Adipocyte (in vitro differentiated cells): ENCODE measurements around the gene ARHGAP10.
"Not testable (repeated sequence)": the region's sequence is repeated elsewhere in the genome, so short reads cannot be mapped to it uniquely, and the experiment has no call there.

Experiments
- DNase-seq: peaks from one replicate; pipeline ENCODE4 v3.0.0-alpha.2; 2015; ENCODE audit warnings: low read depth
- H3K27me3 ChIP-seq: replicated peaks from 2 replicates; pipeline ENCODE4 v1.7.0; 2013; ENCODE audit warnings: mild to moderate bottlenecking, low read length, moderate library complexity; ENCODE audit not compliant: control insufficient read depth, insufficient read depth
- H3K36me3 ChIP-seq: 2 replicates; pipeline ENCODE4 v1.7.0; 2013; ENCODE audit warnings: low read length, mild to moderate bottlenecking, moderate library complexity; ENCODE audit not compliant: control insufficient read depth, insufficient read depth, severe bottlenecking
- H3K4me1 ChIP-seq: 2 replicates; pipeline ENCODE4 v1.7.0; 2013; ENCODE audit warnings: mild to moderate bottlenecking, low read length, moderate library complexity; ENCODE audit not compliant: control insufficient read depth, insufficient read depth
- H3K4me3 ChIP-seq: 2 replicates; pipeline ENCODE4 v1.7.0; 2013; ENCODE audit warnings: mild to moderate bottlenecking, low read length, moderate library complexity
- H3K9ac ChIP-seq: 2 replicates; pipeline ENCODE4 v1.7.0; 2013; ENCODE audit warnings: mild to moderate bottlenecking, low read length, moderate library complexity
- H3K9me3 ChIP-seq: 2 replicates; pipeline ENCODE4 v1.7.0; 2013; ENCODE audit warnings: mild to moderate bottlenecking, low read length, moderate library complexity; ENCODE audit not compliant: control insufficient read depth

Gene ARHGAP10

DNA sequence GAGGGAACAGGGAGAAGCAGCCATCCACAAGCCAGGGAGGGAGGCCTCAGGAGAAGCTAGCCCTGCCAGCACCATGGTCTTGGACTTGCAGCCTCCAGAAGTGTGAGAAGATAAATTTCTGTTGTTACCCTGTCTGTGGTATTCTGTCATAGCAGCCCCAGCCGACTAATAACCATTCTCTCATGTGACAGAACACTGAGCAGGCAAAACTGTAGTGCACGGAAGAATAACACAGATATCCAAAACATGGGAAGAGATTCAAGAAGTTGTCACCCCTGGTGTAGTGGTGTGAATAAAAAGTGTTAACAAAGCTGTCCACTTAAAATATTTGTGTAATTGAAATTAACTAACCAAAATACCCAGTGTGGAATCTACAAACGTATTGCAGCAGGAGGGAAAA lies 265.0 kb downstream of the ARHGAP10 start:
- Histone ChIP-seq H3K4me1 (no peaks in the 10 kb centered on the region), H3K27me3 (no peaks in the 10 kb centered on the region)

DNA sequence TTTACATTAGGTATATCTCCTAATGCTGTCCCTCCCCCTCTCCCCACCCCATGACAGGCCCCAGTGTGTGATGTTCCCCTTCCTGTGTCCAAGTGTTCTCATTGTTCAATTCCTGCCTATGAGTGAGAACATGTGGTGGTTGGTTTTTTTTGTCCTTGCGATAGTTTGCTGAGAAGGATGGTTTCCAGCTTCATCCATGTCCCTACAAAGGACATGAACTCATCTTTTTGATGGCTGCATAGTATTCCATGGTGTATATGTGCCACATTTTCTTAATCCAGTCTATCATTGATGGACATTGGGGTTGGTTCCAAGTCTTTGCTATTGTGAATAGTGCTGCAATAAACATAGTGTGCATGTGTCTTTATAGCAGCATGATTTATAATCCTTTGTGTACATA lies 268.1 kb downstream of the ARHGAP10 start:
- H3K4me1 ChIP-seq = peaks cover 11% of the 10 kb centered on the region
- not testable (repeated sequence) for H3K4me3 ChIP-seq, DNase-seq, H3K27me3 ChIP-seq, H3K9me3 ChIP-seq, H3K9ac ChIP-seq, H3K36me3 ChIP-seq

More for the DNA sequence above, 265.0 kb downstream of the ARHGAP10 start:
- no peak for DNase-seq
- Histone ChIP-seq H3K4me3 (no peak overlapping the region), H3K9ac (no peak overlapping the region), H3K9me3 (no peaks in the 10 kb centered on the region), H3K36me3 (peaks cover 3% of the 10 kb centered on the region)

DNA sequence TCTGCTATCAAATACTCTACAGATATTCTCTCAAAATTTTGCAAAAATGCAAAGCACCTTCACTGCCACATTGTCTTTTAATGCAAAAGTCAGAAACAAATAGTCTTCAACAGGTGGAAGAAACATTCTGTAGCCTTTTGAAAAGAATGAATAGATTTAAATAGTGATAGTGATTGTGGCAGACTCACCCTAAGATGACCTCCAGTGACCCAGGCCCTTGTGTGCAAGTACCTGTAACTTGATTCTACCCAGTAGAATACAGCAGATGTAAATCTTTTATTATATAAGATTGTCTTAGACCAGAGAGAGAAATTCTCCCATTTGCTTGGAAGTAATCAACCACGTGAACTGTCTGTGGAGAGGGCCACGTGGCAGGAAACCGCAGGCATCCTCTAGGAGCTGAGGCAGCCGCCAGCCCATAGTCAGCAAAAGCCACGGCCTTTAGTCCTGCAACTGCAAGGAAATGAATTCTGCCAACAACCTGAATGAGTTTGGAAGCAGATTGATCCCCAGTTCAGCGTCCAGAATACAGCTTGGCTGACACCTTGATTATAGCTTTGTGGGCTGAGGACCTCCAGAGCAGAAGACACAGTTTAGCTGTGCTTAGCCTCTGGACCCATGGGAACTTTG lies 272.5 kb downstream of the ARHGAP10 start:
- H3K9me3 ChIP-seq = no peaks in the 10 kb centered on the region
- DNase-seq = no peak
- no peak overlapping the region for H3K4me3 ChIP-seq
- no peaks in the 10 kb centered on the region for H3K36me3 ChIP-seq
- H3K9ac ChIP-seq = no peak overlapping the region
- H3K27me3 ChIP-seq = no peaks in the 10 kb centered on the region
- H3K4me1 ChIP-seq = peaks cover 25% of the 10 kb centered on the region

DNA sequence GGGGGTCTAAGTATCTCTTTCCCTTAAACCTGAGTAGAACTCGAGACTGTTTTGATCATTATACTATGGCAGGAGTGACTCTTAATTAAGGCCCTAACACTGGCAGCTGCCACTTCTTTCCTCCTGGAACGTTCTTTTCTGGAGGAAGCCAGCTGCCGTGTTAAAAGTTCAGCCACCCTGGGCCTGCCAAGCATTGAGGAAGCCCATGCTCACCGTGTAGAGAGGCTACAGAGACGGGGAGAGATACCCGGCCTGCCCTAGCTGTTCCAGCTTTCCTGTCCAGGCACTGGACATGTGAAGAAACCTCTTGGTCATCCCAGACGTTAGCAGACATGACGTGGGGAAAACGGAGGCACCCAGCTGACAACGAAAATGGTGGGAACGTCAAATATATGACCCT lies 274.1 kb downstream of the ARHGAP10 start:
- DNase-seq = no peak
- Histone ChIP-seq H3K27me3 (no peaks in the 10 kb centered on the region), H3K4me3 (no peak overlapping the region)

DNA sequence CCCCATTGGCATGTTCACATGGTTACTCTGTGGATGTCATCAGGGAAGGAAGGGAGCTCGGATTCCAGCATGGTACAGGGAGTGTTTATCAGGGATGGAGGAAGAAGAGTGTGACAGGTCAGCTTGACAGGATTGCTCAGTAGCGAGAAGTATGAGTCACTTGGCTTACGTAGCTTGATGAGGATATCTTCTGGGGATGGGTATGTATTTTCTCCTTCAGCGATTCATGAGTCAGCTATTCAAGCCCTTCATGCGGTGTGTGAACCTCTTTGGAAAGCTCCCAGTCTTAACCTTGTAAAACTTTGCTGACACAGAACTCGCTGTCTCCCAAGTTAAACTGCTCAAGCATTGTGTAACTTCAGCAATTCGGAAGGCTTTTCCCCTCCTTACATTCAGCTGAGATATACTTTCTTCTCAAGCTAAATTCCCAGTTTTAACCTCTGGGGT lies 275.4 kb downstream of the ARHGAP10 start:
- H3K36me3 ChIP-seq = no peaks in the 10 kb centered on the region
- H3K9ac ChIP-seq = no peak overlapping the region
- H3K4me3 ChIP-seq = no peak overlapping the region
- H3K4me1 ChIP-seq = peaks cover 25% of the 10 kb centered on the region
- H3K27me3 ChIP-seq = no peaks in the 10 kb centered on the region
- peak; percentile 77 for DNase-seq
- H3K9me3 ChIP-seq = no peaks in the 10 kb centered on the region

More for the DNA sequence above, 274.1 kb downstream of the ARHGAP10 start:
- no peaks in the 10 kb centered on the region for H3K36me3 ChIP-seq
- peaks cover 25% of the 10 kb centered on the region for H3K4me1 ChIP-seq
- H3K9ac ChIP-seq = no peak overlapping the region
- H3K9me3 ChIP-seq = no peaks in the 10 kb centered on the region

DNA sequence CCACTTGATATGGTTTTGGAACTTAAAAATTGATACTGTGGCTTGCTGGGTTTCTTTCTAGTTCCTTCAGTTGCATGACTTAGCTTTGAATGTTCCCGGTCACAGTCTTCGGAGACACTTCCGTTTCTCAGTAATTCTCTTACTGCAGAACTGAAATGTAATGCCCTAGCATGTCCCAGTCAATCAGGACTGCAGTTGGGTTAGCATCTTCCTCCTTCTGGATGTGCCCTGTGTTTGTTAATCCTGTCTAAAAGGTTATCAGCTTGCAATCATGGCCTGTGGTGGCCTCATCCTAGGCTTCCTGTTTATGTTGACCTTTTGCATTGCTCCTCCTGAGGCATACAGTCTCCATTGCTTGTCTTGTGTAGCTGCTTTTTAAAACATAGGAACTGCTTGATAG lies 275.9 kb downstream of the ARHGAP10 start:
- Histone ChIP-seq H3K4me1 (peaks cover 25% of the 10 kb centered on the region), H3K9ac (no peak overlapping the region), H3K9me3 (no peaks in the 10 kb centered on the region), H3K4me3 (peak overlapping the region; percentile 15), H3K27me3 (no peaks in the 10 kb centered on the region), H3K36me3 (no peaks in the 10 kb centered on the region)
- DNase-seq = no peak

DNA sequence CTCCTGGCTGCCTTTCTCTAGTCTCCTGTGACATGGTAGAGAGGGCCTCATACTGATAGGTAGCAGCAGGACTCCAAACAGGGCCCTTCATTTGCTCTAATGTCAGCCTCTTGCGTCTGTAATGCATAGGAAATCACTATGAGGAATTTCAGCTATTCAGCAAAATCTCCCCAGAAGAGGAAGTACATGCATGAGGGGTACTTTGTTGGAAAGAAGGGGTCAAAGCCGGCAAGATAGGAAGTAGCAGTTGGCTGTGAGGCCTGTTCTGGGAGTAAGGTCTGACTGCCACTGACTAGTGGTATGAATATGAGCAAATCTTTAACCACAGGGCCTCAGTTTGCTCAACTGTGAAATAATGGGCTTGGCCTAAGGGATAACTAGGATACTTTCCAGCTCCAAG lies 283.2 kb downstream of the ARHGAP10 start:
- no peak for DNase-seq
- no peak overlapping the region for H3K9ac ChIP-seq
- no peaks in the 10 kb centered on the region for H3K36me3 ChIP-seq
- no peaks in the 10 kb centered on the region for H3K27me3 ChIP-seq
- H3K4me1 ChIP-seq = peaks cover 6% of the 10 kb centered on the region
- H3K9me3 ChIP-seq = no peaks in the 10 kb centered on the region
- H3K4me3 ChIP-seq = no peak overlapping the region

DNA sequence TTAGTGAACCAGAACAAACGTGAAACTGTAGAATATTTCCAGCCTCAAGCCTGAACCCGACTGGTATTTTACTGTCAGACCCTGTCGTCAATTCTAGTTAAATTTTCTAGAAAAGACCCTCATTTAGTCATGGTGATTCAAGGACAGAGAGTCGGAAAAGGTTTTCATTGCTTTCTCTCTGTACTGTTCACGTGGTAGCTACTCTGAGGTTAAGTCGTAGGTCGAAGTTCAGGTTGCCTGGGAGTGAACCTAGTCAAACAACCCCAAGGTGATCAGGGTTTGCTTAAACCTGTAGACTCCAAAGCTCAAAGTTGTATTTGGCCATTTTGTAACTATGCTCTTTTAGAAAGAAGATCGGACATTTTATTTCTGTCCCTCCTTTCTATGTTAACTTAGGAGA lies 283.6 kb downstream of the ARHGAP10 start:
- peaks cover 6% of the 10 kb centered on the region for H3K4me1 ChIP-seq
- H3K27me3 ChIP-seq = no peaks in the 10 kb centered on the region
- H3K36me3 ChIP-seq = no peaks in the 10 kb centered on the region
- H3K9ac ChIP-seq = no peak overlapping the region
- no peaks in the 10 kb centered on the region for H3K9me3 ChIP-seq
- no peak overlapping the region for H3K4me3 ChIP-seq
- no peak for DNase-seq

DNA sequence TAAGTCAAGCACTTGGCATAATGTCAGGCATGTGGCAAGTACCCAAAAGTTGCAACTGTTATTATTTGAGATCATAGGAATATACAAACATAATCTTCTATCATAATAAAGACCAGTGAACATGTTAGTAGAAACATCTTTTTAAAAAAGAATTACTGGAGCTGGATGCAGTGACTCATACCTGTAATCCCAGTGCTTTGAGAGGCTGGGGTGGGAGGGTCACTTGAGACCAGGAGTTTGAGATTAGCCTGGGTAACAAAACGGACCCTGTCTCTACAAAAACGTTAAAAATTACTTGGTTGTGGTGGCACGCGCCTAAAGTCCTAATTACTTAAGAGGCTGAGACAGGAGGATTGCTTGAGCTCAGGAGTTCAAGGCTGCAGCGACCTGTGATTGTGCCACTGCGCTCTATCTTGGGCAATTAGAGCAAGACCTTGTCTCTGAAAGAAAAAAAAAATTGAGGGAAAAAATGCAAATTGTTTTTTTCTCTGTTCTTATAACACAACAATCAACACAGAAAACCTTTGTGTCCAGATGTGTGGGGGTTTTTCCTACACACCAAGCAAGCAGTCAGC lies 284.3 kb downstream of the ARHGAP10 start:
- no peak for DNase-seq
- no peak overlapping the region for H3K4me3 ChIP-seq
- no peaks in the 10 kb centered on the region for H3K36me3 ChIP-seq
- H3K9ac ChIP-seq = no peak overlapping the region
- H3K4me1 ChIP-seq = peaks cover 6% of the 10 kb centered on the region
- no peaks in the 10 kb centered on the region for H3K27me3 ChIP-seq
- no peaks in the 10 kb centered on the region for H3K9me3 ChIP-seq

DNA sequence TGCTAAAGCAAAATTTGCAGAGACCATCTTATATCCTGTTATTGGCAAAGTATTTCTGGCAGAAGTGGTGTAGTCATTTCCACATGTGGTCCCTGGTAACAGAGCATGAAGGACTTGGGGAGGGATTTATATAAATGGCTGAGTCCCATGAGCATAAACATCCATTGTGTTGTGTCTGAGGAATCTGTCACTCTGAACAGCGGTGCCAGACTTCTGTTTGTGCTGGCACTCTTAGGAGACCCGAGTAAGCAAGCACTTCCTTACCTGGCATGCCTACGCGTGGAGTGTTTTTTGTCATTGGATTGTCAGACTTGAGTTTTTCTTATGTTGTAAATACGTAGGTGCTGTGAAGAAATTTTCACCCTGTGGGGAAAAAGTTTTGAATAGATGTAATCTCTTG lies 285.9 kb downstream of the ARHGAP10 start:
- Histone ChIP-seq H3K4me3 (no peak overlapping the region), H3K9ac (no peak overlapping the region), H3K9me3 (no peaks in the 10 kb centered on the region), H3K36me3 (no peaks in the 10 kb centered on the region), H3K4me1 (peaks cover 19% of the 10 kb centered on the region), H3K27me3 (no peaks in the 10 kb centered on the region)
- DNase-seq = no peak

DNA sequence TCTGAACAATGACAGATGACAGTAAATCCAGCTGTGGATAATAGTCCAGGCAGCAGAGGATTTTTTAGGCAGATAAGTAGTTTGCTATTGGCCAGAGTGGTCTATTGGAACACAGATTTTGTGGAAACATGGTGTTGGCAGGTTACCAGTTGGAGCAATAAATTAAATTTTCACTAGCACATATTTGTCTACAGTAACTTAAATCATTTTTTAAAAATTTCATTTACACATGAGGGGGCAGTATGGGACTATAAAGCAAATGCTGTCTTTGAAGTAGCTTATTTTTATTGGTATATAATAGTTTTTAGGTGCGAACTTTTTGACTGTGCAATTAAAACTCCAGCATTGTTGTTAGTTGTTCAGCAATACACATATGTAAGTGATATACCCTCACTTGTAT lies 289.8 kb downstream of the ARHGAP10 start:
- peaks cover 34% of the 10 kb centered on the region for H3K4me1 ChIP-seq
- H3K4me3 ChIP-seq = no peak overlapping the region
- no peak for DNase-seq
- peaks cover 2% of the 10 kb centered on the region for H3K36me3 ChIP-seq
- no peaks in the 10 kb centered on the region for H3K9me3 ChIP-seq
- H3K27me3 ChIP-seq = no peaks in the 10 kb centered on the region
- no peak overlapping the region for H3K9ac ChIP-seq

DNA sequence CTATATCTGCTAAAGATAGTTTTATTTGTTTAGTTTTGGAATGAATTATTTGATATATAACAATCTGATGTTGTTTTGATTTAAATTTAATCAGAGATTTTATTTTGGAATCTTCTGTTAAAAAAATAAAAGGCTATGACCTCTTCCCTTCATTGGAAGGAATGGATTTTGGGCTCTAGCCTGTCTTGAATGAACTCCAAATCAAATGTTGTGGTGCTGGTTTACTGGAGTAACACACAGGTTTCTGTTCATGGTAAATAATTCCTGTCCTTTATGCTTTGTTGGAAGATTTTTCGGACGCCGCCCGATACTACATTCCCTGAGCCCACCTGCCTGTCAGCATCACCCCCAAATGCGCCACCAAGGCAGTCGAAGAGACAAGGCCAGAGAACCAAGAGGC lies 291.1 kb downstream of the ARHGAP10 start:
- no peak for DNase-seq
- H3K9me3 ChIP-seq = no peaks in the 10 kb centered on the region
- H3K4me3 ChIP-seq = peak overlapping the region; percentile 69

More for the DNA sequence above, 291.1 kb downstream of the ARHGAP10 start:
- peaks cover 2% of the 10 kb centered on the region for H3K36me3 ChIP-seq
- H3K27me3 ChIP-seq = no peaks in the 10 kb centered on the region
- peaks cover 33% of the 10 kb centered on the region for H3K4me1 ChIP-seq
- peak overlapping the region; percentile 59 for H3K9ac ChIP-seq
